ENCODE results near the gene CEP131. TPM values are rescaled to one million over a fixed set of nuclear protein-coding genes. Genes with fewer than 3 reads are reported as not detected.

The CEP131 gene
- total RNA-seq, 2 donors from 2014 or later = 23.2 to 28.0 TPM

- Mint-ChIP-seq H3K9me3 (no peaks in the 10 kb centered on the region), H3K27ac (no peak overlapping the region), H3K4me1 (no peaks in the 10 kb centered on the region), H3K36me3 (ENCODE audit: low read depth) (peaks cover 35% of the 10 kb centered on the region), H3K4me3 (no peak overlapping the region), H3K27me3 (ENCODE audit: insufficient read depth) (no peaks in the 10 kb centered on the region)
- DNase-seq = no peak
- no peaks in the 10 kb centered on the region for H3K27me3 ChIP-seq (ENCODE audit: control insufficient read depth, insufficient read depth, low read length, poor library complexity, severe bottlenecking)
- H3K27ac ChIP-seq (ENCODE audit: low read depth, low read length) = no peak overlapping the region
- H3K9me3 ChIP-seq (ENCODE audit: control insufficient read depth, low read length) = no peaks in the 10 kb centered on the region
- no peaks in the 10 kb centered on the region for H3K4me1 ChIP-seq (ENCODE audit: control insufficient read depth, insufficient read depth, low read length)
- peaks cover 10% of the 10 kb centered on the region for H3K36me3 ChIP-seq (ENCODE audit: control insufficient read depth, insufficient read depth, low read length)
- TF ChIP-seq CTCF (conservative IDR thresholded peaks at IDR 0.05) = no peak
- H3K4me3 ChIP-seq (ENCODE audit: low read length) = no peak overlapping the region
- no peak overlapping the region for H3K9ac ChIP-seq (ENCODE audit: extremely low read depth, low read length, poor library complexity, severe bottlenecking)
- WGBS, 2 experiments (ENCODE audit: insufficient coverage in 1 of 2, insufficient read length in 1 of 2) = 92 to 96% methylated on average over 16 to 19 of the region's 19 CpGs
Measured at GRCh38 chr17:81260641-81261040, 37.9 kb upstream of the CEP131 start.

- Histone ChIP-seq H3K4me3 (ENCODE audit: low read length) (no peak overlapping the region), H3K9me3 (ENCODE audit: control insufficient read depth, low read length) (no peaks in the 10 kb centered on the region), H3K4me1 (ENCODE audit: control insufficient read depth, insufficient read depth, low read length) (no peaks in the 10 kb centered on the region), H3K36me3 (ENCODE audit: control insufficient read depth, insufficient read depth, low read length) (peaks cover 5% of the 10 kb centered on the region), H3K27ac (ENCODE audit: low read depth, low read length) (no peak overlapping the region), H3K9ac (ENCODE audit: extremely low read depth, low read length, poor library complexity, severe bottlenecking) (no peak overlapping the region), H3K27me3 (ENCODE audit: control insufficient read depth, insufficient read depth, low read length, poor library complexity, severe bottlenecking) (no peaks in the 10 kb centered on the region)
- Mint-ChIP-seq H3K36me3 (ENCODE audit: low read depth) (peaks cover 30% of the 10 kb centered on the region), H3K9me3 (no peaks in the 10 kb centered on the region), H3K4me3 (no peak overlapping the region), H3K27ac (no peak overlapping the region), H3K27me3 (ENCODE audit: insufficient read depth) (no peaks in the 10 kb centered on the region), H3K4me1 (no peaks in the 10 kb centered on the region)
- DNase-seq = no peak
- peak; percentile 38 for TF ChIP-seq CTCF (conservative IDR thresholded peaks at IDR 0.05)
- WGBS, 2 experiments (ENCODE audit: insufficient coverage in 1 of 2, insufficient read length in 1 of 2) = 95 to 96% methylated on average over 12 to 17 of the region's 17 CpGs
Measured at GRCh38 chr17:81260171-81260570, 37.4 kb upstream of the CEP131 start.

- Histone ChIP-seq H3K36me3 (ENCODE audit: control insufficient read depth, insufficient read depth, low read length) (peaks cover 5% of the 10 kb centered on the region), H3K4me3 (ENCODE audit: low read length) (no peak overlapping the region), H3K4me1 (ENCODE audit: control insufficient read depth, insufficient read depth, low read length) (no peaks in the 10 kb centered on the region), H3K9me3 (ENCODE audit: control insufficient read depth, low read length) (no peaks in the 10 kb centered on the region), H3K27ac (ENCODE audit: low read depth, low read length) (no peak overlapping the region), H3K27me3 (ENCODE audit: control insufficient read depth, insufficient read depth, low read length, poor library complexity, severe bottlenecking) (no peaks in the 10 kb centered on the region), H3K9ac (ENCODE audit: extremely low read depth, low read length, poor library complexity, severe bottlenecking) (no peak overlapping the region)
- DNase-seq = no peak
- Mint-ChIP-seq H3K27ac (no peak overlapping the region), H3K27me3 (ENCODE audit: insufficient read depth) (no peaks in the 10 kb centered on the region), H3K4me3 (no peak overlapping the region), H3K9me3 (no peaks in the 10 kb centered on the region), H3K4me1 (peaks cover 3% of the 10 kb centered on the region), H3K36me3 (ENCODE audit: low read depth) (peaks cover 21% of the 10 kb centered on the region)
- 94% methylated on average over 12 to 23 of the region's 23 CpGs for WGBS, 2 experiments (ENCODE audit: insufficient coverage in 1 of 2, insufficient read length in 1 of 2)
- TF ChIP-seq CTCF (conservative IDR thresholded peaks at IDR 0.05) = no peak
Measured at GRCh38 chr17:81259058-81259605, 36.4 kb upstream of the CEP131 start.
